ENCODE results near the gene NKAIN4.

NKAIN4 gene

DNA sequence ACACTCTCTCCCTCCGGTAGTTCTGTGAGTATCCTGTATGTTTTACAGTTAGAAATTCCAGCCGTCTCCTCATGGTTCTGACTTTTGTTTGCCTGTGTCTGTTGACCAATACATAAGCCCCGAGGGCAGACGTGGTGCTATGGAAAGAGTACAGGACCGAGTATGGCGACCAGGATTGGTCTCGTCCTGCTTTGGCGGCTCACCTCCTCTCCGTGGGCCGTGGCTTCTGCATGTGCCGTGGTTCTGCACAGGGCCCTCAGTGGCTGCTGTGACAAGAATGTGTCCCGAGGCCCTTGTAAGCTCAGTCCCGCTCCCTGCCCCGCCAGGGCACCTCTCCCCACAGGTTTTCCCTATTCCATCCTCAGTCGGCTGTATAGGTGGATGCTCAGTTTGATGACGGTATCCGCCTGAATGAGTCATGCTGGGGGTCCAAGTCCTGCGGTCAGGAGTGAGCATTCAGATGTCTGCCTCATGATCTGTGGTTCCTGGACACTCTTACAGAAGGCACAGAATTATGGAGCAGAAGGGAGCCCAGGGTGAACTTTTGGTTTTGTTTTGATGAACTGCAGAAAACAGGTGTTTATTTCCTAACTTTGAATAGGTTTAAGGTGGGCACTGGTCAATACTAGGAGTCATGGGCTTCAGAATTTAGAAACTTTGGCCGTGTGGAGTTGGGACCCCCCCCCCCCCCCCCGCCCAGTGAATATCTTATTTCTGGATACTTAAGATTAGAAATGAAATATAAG lies 19.5 kb upstream of the NKAIN4 start:
- Histone ChIP-seq H3K27ac (ENCODE audit: low read depth, low read length) (peak overlapping the region; percentile 47), H3K36me3 (ENCODE audit: insufficient read depth, low read length) (0 out of 2 replicates have a peak, but pooled peaks cover 6% of the 10 kb centered on the region), H3K79me2 (ENCODE audit: control insufficient read depth, insufficient read depth, low read length, unreplicated experiment) (peaks cover 55% of the 10 kb centered on the region), H3K4me3 (ENCODE audit: low read depth, low read length) (peak overlapping the region; percentile 88), H3K27me3 (ENCODE audit: insufficient read depth, low read length) (no peaks in the 10 kb centered on the region), H2AFZ (ENCODE audit: low read length, unreplicated experiment) (no peak overlapping the region), H3K4me1 (ENCODE audit: control insufficient read depth, insufficient read depth, low read length, unreplicated experiment) (peaks cover 13% of the 10 kb centered on the region)

- H3K4me3 ChIP-seq (ENCODE audit: low read depth, low read length): peak overlapping the region; percentile 88
- H3K4me1 ChIP-seq (ENCODE audit: control insufficient read depth, insufficient read depth, low read length, unreplicated experiment): peaks cover 13% of the 10 kb centered on the region
- peak overlapping the region; percentile 47 for H3K27ac ChIP-seq (ENCODE audit: low read depth, low read length)
- no peaks in the 10 kb centered on the region for H3K27me3 ChIP-seq (ENCODE audit: insufficient read depth, low read length)
- H3K79me2 ChIP-seq (ENCODE audit: control insufficient read depth, insufficient read depth, low read length, unreplicated experiment): peaks cover 55% of the 10 kb centered on the region
- H2AFZ ChIP-seq (ENCODE audit: low read length, unreplicated experiment): peak overlapping the region; percentile 12
- 0 out of 2 replicates have a peak, but pooled peaks cover 4% of the 10 kb centered on the region for H3K36me3 ChIP-seq (ENCODE audit: insufficient read depth, low read length)
Observed at GRCh38 chr20:63273059-63273579, 18.9 kb upstream of the NKAIN4 start.

DNA sequence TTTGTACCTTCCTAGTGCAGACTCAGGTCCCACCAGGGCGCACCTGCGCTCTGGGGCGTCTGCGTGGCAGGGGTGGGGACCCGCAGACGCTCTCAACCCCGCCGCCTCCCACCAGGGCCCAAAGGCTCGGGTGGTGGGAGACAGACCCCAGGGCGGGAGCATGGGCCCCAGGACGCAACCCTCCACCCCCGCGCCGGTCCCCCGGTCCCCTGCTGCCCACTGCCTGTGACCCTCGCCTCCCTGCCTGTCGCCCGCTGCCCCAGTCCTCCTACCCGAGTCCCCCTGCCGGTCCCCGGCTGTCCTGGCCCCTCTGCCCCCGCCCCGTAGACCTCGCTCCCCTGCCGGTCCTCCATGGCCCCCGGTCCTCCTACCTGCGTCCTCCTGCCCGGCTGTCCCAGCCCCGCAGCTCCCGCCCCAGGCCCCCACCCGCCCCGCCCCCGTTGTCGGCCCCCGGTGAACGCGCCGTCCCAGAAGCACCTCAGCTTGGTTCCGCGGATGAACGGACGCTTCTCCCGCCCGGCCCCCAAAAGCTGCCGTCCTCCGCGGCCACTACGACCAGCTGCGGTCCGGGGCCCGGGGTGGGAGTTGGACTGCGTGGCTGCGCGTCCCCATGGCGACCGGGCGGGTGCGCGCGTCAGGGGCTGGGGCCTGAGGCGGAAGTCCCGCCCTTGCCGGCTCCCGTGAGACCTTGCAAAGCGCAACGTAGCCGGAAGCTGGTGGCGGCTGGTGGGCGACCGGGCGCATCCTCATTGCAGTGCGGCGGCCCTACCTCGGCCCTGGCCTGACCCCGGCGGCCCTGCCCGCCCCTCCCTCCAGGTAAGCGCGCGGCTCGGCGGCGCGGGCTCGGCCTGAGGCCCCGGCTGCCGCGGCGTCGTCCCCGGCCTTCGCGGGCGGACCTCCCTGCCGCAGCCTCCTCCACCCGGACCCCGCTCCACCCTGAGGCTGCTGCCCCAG lies 18.1 kb upstream of the NKAIN4 start, which contains the start of gene ARFGAP1:
Gene ARFGAP1, plus strand, starts transcription at position 709 of the 954 bp plus-strand sequence. CDS start 2,768 bp downstream, outside the sequence.
- Histone ChIP-seq H3K4me1 (ENCODE audit: control insufficient read depth, insufficient read depth, low read length, unreplicated experiment) (peaks cover 13% of the 10 kb centered on the region), H2AFZ (ENCODE audit: low read length, unreplicated experiment) (peak within 1 kb of the TSS; percentile 12), H3K27ac (ENCODE audit: low read depth, low read length) (peak within 1 kb of the TSS; percentile 47), H3K27me3 (ENCODE audit: insufficient read depth, low read length) (no peaks in the 10 kb centered on the region), H3K36me3 (ENCODE audit: insufficient read depth, low read length) (no peaks in the 10 kb centered on the region), H3K4me3 (ENCODE audit: low read depth, low read length) (peak within 1 kb of the TSS; percentile 88), H3K79me2 (ENCODE audit: control insufficient read depth, insufficient read depth, low read length, unreplicated experiment) (peaks cover 47% of the 10 kb centered on the region)

- Histone ChIP-seq H2AFZ (ENCODE audit: low read length, unreplicated experiment) (no peak overlapping the region), H3K27me3 (ENCODE audit: insufficient read depth, low read length) (peaks cover 6% of the 10 kb centered on the region), H3K4me1 (ENCODE audit: control insufficient read depth, insufficient read depth, low read length, unreplicated experiment) (peaks cover 13% of the 10 kb centered on the region), H3K27ac (ENCODE audit: low read depth, low read length) (no peak overlapping the region), H3K4me3 (ENCODE audit: low read depth, low read length) (no peak overlapping the region), H3K36me3 (ENCODE audit: insufficient read depth, low read length) (no peaks in the 10 kb centered on the region), H3K79me2 (ENCODE audit: control insufficient read depth, insufficient read depth, low read length, unreplicated experiment) (peaks cover 31% of the 10 kb centered on the region)
Observed at GRCh38 chr20:63270606-63271325, 16.5 kb upstream of the NKAIN4 start.

GRCh38 chr20:63269724-63270123 lies 15.5 kb upstream of the NKAIN4 start:
- Histone ChIP-seq H2AFZ (ENCODE audit: low read length, unreplicated experiment) (no peak overlapping the region), H3K4me1 (ENCODE audit: control insufficient read depth, insufficient read depth, low read length, unreplicated experiment) (peaks cover 10% of the 10 kb centered on the region), H3K27ac (ENCODE audit: low read depth, low read length) (no peak overlapping the region), H3K79me2 (ENCODE audit: control insufficient read depth, insufficient read depth, low read length, unreplicated experiment) (peaks cover 21% of the 10 kb centered on the region), H3K4me3 (ENCODE audit: low read depth, low read length) (no peak overlapping the region), H3K36me3 (ENCODE audit: insufficient read depth, low read length) (no peaks in the 10 kb centered on the region), H3K27me3 (ENCODE audit: insufficient read depth, low read length) (peaks cover 10% of the 10 kb centered on the region)

DNA sequence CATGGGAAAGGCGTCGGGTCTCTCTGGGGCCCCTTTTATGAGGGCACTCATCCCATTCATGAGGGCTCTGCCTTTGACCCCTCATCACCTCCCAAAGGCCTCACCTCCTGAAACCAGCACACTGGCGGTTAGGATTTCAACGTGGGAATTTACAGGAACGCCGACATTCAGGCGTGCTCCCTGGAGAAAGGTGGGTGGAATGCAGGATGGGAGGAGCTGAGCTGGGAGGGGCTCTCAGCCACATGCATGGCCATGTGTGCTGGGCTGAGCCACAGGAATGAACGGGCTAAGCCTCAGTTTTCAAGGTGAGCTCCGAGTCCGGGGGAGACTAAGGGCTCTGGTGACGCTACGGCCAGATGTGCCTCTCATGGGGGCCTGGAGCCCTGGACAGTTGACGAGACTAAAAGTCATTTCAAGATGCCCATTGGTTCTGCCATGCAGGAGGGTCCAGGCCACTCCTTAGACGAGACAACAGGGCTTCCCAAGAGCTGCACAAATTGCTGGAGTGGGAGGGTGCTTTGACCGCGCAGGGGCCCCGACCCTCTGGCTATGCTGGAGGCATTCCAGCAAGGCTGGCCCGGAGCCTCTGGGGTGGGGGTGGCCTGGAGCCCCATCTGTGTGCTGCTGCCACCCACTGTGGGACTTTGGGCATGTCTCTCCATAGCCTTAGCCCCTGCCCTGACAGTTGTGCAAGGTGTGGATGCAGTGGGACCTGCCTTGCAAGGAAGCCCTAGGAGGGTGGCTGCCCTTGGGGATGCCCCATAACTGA lies 14.6 kb upstream of the NKAIN4 start:
- H3K79me2 ChIP-seq (ENCODE audit: control insufficient read depth, insufficient read depth, low read length, unreplicated experiment): peaks cover 12% of the 10 kb centered on the region
- no peak overlapping the region for H3K27ac ChIP-seq (ENCODE audit: low read depth, low read length)
- no peak overlapping the region for H2AFZ ChIP-seq (ENCODE audit: low read length, unreplicated experiment)
- no peak overlapping the region for H3K4me3 ChIP-seq (ENCODE audit: low read depth, low read length)
- H3K4me1 ChIP-seq (ENCODE audit: control insufficient read depth, insufficient read depth, low read length, unreplicated experiment): peaks cover 5% of the 10 kb centered on the region
- H3K36me3 ChIP-seq (ENCODE audit: insufficient read depth, low read length): no peaks in the 10 kb centered on the region
- peaks cover 12% of the 10 kb centered on the region for H3K27me3 ChIP-seq (ENCODE audit: insufficient read depth, low read length)

- no peak overlapping the region for H3K27ac ChIP-seq (ENCODE audit: low read depth, low read length)
- no peaks in the 10 kb centered on the region for H3K36me3 ChIP-seq (ENCODE audit: insufficient read depth, low read length)
- H3K4me1 ChIP-seq (ENCODE audit: control insufficient read depth, insufficient read depth, low read length, unreplicated experiment): peaks cover 5% of the 10 kb centered on the region
- H3K27me3 ChIP-seq (ENCODE audit: insufficient read depth, low read length): peaks cover 13% of the 10 kb centered on the region
- H3K79me2 ChIP-seq (ENCODE audit: control insufficient read depth, insufficient read depth, low read length, unreplicated experiment): peaks cover 6% of the 10 kb centered on the region
- H2AFZ ChIP-seq (ENCODE audit: low read length, unreplicated experiment): no peak overlapping the region
- H3K4me3 ChIP-seq (ENCODE audit: low read depth, low read length): no peak overlapping the region
Observed at GRCh38 chr20:63268256-63268655, 14.0 kb upstream of the NKAIN4 start.

DNA sequence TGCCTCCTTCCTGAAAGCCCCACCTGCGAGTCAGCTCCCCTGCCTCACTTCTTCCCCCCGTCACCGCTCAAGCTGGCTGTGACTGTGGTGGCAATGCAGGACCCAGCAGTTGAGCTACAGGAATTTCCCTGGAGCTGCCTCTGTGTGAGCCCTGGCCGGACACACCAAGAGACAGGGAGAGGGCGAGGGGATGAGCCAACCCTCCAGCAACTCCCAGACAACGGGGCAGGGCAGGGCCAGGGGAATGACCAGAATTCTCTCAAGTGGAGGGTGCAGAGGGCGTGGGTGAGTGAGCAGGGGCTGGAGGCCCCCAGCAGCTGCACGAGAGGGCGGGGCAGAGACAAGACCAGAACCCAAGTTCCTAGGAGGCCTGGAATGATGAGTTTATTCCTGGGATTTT lies 13.4 kb upstream of the NKAIN4 start:
- Histone ChIP-seq H3K79me2 (ENCODE audit: control insufficient read depth, insufficient read depth, low read length, unreplicated experiment) (peaks cover under 1% of the 10 kb centered on the region), H3K4me3 (ENCODE audit: low read depth, low read length) (no peak overlapping the region), H2AFZ (ENCODE audit: low read length, unreplicated experiment) (no peak overlapping the region), H3K27ac (ENCODE audit: low read depth, low read length) (no peak overlapping the region), H3K27me3 (ENCODE audit: insufficient read depth, low read length) (peaks cover 13% of the 10 kb centered on the region), H3K36me3 (ENCODE audit: insufficient read depth, low read length) (no peaks in the 10 kb centered on the region), H3K4me1 (ENCODE audit: control insufficient read depth, insufficient read depth, low read length, unreplicated experiment) (peaks cover 5% of the 10 kb centered on the region)

DNA sequence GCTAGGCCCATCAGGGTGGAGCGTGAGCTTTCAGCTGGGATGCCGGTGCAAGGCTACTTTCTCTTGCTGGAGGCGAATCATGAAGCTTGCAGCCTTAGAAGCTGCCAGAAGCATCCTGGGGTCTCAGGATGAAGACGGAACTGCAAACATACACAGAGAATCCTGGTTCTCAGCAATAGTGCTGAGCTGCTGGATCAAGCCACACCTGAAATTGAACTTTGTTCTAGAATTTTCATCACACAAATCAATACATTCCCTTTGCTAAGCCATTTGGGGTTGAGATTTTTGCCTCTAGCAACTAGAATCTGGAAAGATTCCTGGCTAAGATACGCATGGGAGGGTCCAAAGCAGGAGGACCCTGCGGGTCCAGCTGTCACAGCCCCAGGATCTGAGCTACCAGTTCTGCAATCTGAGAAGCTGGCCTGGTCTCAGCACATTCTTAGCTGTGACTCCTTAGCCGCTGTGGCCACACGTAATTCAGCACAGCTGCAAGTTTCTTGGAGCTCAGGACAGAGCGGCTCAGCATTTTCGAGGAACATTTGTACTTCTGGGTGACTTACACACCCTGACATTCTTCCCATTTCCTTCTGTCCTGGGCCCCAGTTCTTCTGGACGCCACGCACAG lies 11.7 kb upstream of the NKAIN4 start:
- Histone ChIP-seq H3K27ac (ENCODE audit: low read depth, low read length) (no peak overlapping the region), H3K27me3 (ENCODE audit: insufficient read depth, low read length) (peaks cover 18% of the 10 kb centered on the region), H2AFZ (ENCODE audit: low read length, unreplicated experiment) (no peak overlapping the region)

More for the DNA sequence above, 11.7 kb upstream of the NKAIN4 start:
- Histone ChIP-seq H3K4me1 (ENCODE audit: control insufficient read depth, insufficient read depth, low read length, unreplicated experiment) (no peaks in the 10 kb centered on the region), H3K4me3 (ENCODE audit: low read depth, low read length) (no peak overlapping the region), H3K36me3 (ENCODE audit: insufficient read depth, low read length) (no peaks in the 10 kb centered on the region), H3K79me2 (ENCODE audit: control insufficient read depth, insufficient read depth, low read length, unreplicated experiment) (no peaks in the 10 kb centered on the region)

All from ACC112 (cell line).